ENCODE data around the gene SNRPB. TPM values are rescaled to one million over a fixed set of nuclear protein-coding genes. Genes with fewer than 3 reads are reported as not detected.

The SNRPB gene
- total RNA-seq: 45.7 TPM

DNA sequence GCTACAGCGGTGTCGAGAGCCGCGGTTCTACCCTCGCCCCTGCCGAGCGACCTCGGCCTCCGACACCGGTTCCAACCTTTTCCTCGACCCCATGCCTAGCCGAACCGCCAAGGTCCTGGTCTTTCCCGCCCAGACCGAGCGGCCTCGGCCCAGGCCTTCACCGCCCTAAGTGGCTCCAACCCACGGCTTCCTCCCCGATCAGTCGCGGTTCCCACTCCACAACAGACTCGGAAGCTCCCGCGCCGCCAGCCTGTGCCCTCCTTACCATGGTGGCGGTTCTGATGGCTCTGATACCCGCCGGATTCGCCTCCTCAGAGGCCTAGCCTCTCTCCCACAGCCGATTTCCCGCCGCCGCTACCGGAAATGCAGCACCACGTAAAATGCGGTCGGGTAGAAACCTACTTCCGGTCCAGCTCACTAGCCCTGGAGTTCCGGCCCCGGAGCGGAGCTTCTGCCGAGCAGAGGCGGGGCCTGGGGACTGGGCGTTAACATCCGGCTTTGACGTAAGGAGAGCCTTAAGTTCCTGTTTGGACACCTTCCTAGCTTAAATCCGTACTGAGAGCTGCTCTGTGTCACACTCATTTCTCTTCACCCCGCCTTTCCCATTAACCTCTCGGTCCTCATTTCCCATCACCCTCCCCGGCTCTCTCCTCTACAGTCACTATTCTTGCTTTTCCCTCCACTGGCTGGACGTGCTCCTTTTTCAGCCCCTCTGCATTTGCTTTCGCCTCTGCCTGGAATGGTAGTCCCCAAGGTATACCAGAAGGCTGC is at the start of gene SNRPB:
SNRPB (minus strand) TSS at position 367 of the 771 bp plus-strand sequence; CDS start at position 268, 99 bp downstream.

DNA sequence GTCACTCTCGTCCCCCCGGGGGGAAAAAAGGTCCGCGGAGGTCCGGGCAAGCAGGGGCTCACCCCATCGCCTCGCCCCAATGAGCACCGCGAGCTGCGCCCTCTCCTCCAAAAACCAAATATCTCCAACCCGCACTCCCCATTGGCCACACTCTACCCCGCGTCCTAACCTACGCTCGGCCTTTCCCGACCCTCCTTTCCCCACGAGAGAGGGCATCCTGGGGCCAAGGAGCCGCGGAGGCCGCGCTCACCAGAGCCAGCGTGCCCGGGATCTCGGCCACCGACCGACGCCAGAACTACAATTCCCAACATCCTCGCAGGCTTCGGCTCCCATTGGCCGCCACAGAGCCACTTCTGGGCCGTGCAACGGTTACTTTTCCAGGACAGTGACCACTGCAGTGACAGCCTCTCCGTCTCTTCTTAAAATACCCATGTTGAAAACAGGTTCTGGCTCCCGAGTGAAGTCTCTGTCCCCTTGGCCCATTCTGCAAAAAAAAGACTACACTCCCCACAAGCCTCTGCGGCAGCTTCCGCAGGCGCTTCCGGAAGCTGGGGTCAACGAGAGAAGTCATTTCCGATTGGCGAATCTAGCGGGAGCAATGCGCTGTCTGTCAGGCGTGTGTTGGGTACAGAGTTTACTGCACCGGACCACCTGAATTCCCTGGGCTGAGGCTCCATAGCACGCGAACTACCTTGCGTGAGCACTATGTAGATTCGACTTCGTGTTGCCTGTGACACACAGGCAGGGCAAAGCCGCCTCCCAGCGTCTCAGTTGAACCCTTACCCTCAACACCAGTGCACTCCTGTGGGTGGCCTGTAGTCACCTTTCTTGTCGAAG is 38.3 kb upstream of the SNRPB start, which contains the start of gene ZNF343:
ZNF343 (minus strand) TSS at position 285 of the 837 bp plus-strand sequence. CDS start 15,020 bp downstream, outside the sequence.

Small RNA genes within 50 kb of the gene (small RNA-seq; reads per million reads assigned to genes)
- not detected for gene RF00019 (ENCODE audit: low replicate concordance)

Other genes with a start within 250 kb of the SNRPB start
- 0.31 TPM for gene TGM3, start 174.8 kb downstream of the SNRPB start, total RNA-seq
- gene TGM6, start 89.9 kb downstream of the SNRPB start, total RNA-seq: not detected
- gene ZNF343, start 38.1 kb upstream of the SNRPB start, total RNA-seq: 23.5 TPM
- 7.5 TPM for gene TMC2, start 65.8 kb upstream of the SNRPB start, total RNA-seq
- gene NOP56, start 181.8 kb upstream of the SNRPB start, total RNA-seq: 145 TPM
- 64.2 TPM for gene IDH3B, start 193.4 kb upstream of the SNRPB start, total RNA-seq
- gene EBF4, start 222.0 kb upstream of the SNRPB start, total RNA-seq: 24.1 TPM

Measured in parietal lobe (tissue), 2 donors.